ENCODE results near the gene ZNF639.
A peak's percentile ranks its signal among the peaks of the same experiment; 100 is the strongest.
"Not testable (repeated sequence)": the region's sequence is repeated elsewhere in the genome, so short reads cannot be mapped to it uniquely, and the experiment has no call there.

ZNF639 gene

DNA sequence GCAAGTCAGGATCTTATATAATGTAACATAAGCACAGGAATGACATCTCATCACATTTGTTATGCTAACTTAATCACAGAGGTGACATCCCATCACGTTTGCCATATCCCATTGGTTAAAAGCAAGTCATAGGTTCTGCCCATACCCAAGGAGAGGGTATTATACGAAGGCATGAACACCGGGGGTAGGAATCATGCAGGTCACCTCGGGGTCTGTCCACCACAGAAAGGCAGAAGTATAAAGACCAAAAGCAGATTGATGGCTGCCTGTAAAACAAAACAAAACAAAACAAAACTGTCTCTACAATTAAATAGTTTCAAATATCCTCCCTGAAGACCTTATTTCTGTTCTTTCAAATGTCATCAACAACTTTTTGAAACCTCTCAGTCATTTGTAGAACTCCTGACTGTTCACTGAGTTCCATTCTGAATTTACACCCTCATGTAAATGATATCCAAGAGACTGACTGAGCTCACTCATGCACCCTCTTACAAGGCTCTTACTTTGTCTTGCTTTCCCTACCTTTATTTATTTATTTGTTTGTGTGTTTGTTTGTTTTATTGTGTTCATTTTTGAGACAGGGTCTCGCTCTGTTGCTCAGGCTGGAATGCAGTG lies 22.7 kb upstream of the ZNF639 start:
- Mint-ChIP-seq H3K36me3 (no peaks in the 10 kb centered on the region), H3K9me3 (ENCODE audit: low read depth) (no peaks in the 10 kb centered on the region), H3K4me1 (ENCODE audit: low read depth) (no peaks in the 10 kb centered on the region), H3K4me3 (no peak overlapping the region), H3K27ac (no peak overlapping the region), H3K27me3 (peaks cover 4% of the 10 kb centered on the region)

DNA sequence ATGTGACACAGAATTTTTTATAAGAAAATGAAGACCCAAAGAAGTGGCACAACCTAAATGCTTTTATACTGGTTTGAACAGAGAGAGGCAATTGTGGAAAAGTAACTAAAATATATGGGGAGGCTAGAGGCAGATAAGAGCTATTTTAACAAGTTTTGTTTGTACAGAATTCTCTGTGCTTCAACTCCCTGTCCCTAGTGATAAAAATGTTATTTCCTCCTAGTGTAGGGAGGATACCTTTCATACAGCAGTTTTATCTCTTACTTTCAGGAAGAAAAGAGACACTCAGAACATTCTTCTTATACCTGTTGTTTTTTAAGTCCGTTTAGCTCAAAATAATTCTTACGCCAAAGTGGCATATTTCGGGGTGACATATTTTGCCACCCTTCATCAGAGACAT lies 21.2 kb upstream of the ZNF639 start:
- Mint-ChIP-seq H3K4me3 (no peak overlapping the region), H3K9me3 (ENCODE audit: low read depth) (no peaks in the 10 kb centered on the region), H3K27ac (no peak overlapping the region), H3K4me1 (ENCODE audit: low read depth) (no peaks in the 10 kb centered on the region), H3K27me3 (peaks cover 4% of the 10 kb centered on the region), H3K36me3 (no peaks in the 10 kb centered on the region)

DNA sequence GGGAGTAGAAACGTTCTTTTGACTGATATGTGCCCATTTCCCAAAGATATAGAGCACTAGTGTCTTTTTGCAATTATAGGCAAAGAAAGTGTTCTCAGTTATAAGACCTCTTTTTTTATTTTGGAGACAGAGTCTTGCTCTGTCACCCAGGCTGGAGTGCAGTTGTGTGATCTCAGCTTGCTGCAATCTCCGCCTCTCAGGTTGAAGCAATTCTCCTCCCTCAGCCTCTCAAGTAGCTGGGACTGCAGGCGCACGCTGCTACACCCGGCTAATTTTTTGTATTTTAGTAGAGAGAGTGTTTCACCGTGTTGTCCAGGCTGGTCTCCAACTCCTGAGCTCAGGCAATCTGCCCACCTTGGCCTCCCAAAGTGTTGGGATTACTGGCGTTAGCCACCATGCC lies 20.7 kb upstream of the ZNF639 start:
- Mint-ChIP-seq H3K9me3 (ENCODE audit: low read depth) (no peaks in the 10 kb centered on the region), H3K27me3 (no peaks in the 10 kb centered on the region), H3K36me3 (no peaks in the 10 kb centered on the region), H3K4me3 (no peak overlapping the region), H3K4me1 (ENCODE audit: low read depth) (no peaks in the 10 kb centered on the region), H3K27ac (no peak overlapping the region)

DNA sequence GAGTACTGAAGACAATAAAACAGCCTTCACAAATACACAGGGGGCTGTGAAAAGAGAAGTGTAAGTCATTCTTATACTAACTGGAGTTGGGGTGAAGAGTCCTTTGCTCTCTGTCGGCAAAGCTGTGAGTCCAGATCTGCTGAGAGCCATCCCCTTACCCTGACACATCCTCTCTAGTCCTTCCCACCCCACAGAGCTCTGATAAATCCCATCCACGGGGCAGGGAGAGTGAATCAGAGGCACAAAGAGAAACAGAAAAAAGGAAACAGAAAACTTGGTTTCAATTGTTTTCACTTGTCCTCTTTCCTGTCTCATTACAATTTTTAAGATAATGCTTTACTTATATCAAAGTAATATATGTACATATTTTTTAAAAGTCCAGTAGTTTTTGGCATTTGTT lies 18.2 kb upstream of the ZNF639 start:
- Mint-ChIP-seq H3K27me3 (no peaks in the 10 kb centered on the region), H3K4me3 (no peak overlapping the region), H3K27ac (no peak overlapping the region), H3K36me3 (no peaks in the 10 kb centered on the region), H3K4me1 (ENCODE audit: low read depth) (no peaks in the 10 kb centered on the region), H3K9me3 (ENCODE audit: low read depth) (no peaks in the 10 kb centered on the region)

DNA sequence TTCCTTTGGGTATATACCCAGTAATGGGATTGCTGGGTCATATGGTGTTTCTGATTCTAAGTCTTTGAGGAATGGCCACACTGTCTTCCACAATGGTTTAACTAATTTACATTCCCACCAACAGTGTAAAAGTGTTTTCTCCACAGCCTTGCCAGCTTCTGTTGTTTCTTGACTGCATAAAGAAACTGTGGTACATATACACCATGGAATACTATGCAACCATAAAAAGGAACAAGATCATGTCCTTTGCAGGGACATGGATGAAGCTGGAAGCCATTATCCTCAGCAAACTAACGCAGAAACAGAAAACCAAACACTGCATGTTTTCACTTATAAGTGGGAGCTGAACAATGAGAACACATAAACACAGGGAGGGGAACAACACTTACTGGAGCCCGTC lies 15.5 kb upstream of the ZNF639 start:
- not testable (repeated sequence) for H3K36me3 Mint-ChIP-seq; H3K9me3 Mint-ChIP-seq (ENCODE audit: low read depth); H3K4me3 Mint-ChIP-seq

DNA sequence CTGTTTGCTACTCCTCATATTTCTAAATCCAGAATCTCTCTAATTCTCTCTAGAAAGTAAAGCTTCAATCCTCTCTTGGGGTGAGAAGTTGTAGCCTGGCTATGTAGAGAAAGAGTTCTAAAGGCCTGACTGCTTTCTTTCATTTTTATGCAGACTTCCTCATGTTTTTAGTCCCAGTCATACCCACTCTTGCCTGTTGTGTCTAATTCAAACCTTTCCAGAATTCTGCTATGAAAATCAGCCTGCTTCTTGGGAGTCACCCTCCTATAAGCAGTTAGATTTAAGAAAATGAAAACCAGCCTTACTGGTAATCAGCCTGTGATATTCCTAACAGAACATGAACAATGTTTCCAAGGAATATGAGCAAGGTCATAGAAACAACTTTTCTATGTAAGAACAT lies 14.8 kb upstream of the ZNF639 start:
- no peak overlapping the region for H3K27ac Mint-ChIP-seq
- no peaks in the 10 kb centered on the region for H3K4me1 Mint-ChIP-seq (ENCODE audit: low read depth)
- no peak overlapping the region for H3K4me3 Mint-ChIP-seq
- no peaks in the 10 kb centered on the region for H3K36me3 Mint-ChIP-seq
- H3K9me3 Mint-ChIP-seq (ENCODE audit: low read depth): no peaks in the 10 kb centered on the region
- peaks cover 1% of the 10 kb centered on the region for H3K27me3 Mint-ChIP-seq

More for the DNA sequence above, 15.5 kb upstream of the ZNF639 start:
- not testable (repeated sequence) for H3K4me1 Mint-ChIP-seq (ENCODE audit: low read depth); H3K27me3 Mint-ChIP-seq; H3K27ac Mint-ChIP-seq

DNA sequence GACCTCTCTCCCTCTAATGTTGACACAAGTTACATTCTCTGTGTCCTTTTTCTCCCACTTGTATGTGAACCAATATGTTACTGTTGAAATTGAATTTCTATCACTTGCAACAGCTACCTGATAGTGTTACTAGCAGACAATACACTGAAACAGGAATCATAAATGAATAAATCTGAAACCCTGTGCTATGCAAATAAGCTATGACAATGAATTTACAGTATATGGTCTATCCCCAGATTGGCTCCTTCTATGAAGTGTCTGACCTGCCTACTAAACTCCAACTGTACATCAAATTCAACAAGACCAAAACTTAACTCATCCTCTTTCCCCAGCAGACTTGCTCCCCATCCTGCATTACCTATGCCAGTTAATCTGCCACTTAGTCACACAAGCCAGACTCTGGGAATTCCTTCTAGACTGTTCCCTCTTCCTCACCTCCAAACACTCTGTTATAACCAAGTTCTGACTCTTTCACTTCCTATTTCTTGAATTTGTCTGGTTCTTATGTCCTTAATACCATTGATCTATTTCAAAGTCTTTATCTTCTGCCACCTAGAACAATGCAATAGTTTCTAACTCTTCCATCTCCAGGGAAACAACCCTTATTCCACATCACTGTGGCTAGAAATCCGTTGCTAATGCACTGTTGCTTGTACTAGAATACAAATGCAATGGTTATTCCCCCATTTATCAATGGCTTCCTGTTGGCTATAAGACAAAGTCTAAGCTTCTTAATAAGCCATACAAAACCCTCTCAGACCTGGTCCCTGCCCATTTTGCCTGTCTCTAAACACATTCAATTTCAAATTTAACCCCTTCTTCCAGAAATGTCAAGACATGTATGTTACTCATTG lies 13.4 kb upstream of the ZNF639 start:
- Mint-ChIP-seq H3K27me3 (peaks cover 1% of the 10 kb centered on the region), H3K36me3 (no peaks in the 10 kb centered on the region), H3K4me1 (ENCODE audit: low read depth) (no peaks in the 10 kb centered on the region), H3K27ac (no peak overlapping the region), H3K4me3 (no peak overlapping the region), H3K9me3 (ENCODE audit: low read depth) (no peaks in the 10 kb centered on the region)

DNA sequence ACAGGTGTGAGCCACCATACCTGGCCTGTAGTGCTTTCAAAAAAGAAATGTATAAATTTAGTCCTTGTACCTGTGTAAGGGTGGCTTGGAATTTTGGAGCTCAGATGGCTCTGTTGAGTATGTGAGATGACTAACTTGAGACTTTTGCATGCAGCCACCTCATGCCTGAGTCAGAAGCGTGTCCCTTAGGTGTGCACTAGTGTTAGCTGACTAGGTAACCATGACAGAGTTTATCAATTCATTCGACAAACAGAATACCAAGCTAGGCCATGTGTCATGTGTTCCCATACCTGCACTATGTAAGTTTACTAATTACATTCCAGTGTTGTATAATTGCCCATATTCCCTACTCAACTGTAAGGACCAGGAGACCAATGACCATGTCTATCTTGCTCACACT lies 4.0 kb upstream of the ZNF639 start:
- no peaks in the 10 kb centered on the region for H3K9me3 Mint-ChIP-seq (ENCODE audit: low read depth)
- H3K27me3 Mint-ChIP-seq: no peaks in the 10 kb centered on the region
- no peak overlapping the region for H3K27ac Mint-ChIP-seq
- peaks cover 22% of the 10 kb centered on the region for H3K4me1 Mint-ChIP-seq (ENCODE audit: low read depth)
- no peak overlapping the region for H3K4me3 Mint-ChIP-seq
- H3K36me3 Mint-ChIP-seq: no peaks in the 10 kb centered on the region

DNA sequence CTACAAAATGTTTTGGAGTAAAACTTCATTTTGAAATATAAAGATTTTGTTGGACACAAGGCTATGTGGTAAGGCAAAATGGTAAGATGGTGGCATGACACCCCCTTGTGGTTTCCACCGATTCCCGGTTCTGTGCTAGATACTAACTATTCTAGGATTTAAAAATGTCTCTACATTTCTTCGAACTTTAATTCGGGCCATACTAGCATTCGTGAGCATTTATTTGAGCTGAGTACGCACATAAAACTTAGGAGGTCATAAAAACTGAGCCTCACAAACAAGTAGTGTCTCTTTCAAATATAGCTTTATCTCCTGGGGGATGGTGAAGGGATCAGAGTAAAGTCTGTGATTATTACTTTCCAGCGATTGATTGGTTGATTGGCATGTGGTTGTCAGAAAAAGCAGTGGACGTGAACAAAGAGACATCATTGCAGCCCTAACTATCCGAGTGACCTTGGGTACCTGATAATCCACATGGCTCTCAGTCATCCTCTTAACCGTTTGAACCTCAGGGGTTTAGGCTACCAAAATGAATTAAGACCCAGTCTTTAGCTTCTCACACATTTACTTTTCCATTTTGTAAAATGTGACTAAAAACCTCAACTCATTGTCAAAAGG lies 1.1 kb upstream of the ZNF639 start:
- H3K27ac Mint-ChIP-seq: peak overlapping the region; percentile 89
- H3K9me3 Mint-ChIP-seq (ENCODE audit: low read depth): no peaks in the 10 kb centered on the region
- peak overlapping the region; percentile 77 for H3K4me3 Mint-ChIP-seq
- H3K36me3 Mint-ChIP-seq: peaks cover 2% of the 10 kb centered on the region
- no peaks in the 10 kb centered on the region for H3K27me3 Mint-ChIP-seq
- peaks cover 29% of the 10 kb centered on the region for H3K4me1 Mint-ChIP-seq (ENCODE audit: low read depth)

DNA sequence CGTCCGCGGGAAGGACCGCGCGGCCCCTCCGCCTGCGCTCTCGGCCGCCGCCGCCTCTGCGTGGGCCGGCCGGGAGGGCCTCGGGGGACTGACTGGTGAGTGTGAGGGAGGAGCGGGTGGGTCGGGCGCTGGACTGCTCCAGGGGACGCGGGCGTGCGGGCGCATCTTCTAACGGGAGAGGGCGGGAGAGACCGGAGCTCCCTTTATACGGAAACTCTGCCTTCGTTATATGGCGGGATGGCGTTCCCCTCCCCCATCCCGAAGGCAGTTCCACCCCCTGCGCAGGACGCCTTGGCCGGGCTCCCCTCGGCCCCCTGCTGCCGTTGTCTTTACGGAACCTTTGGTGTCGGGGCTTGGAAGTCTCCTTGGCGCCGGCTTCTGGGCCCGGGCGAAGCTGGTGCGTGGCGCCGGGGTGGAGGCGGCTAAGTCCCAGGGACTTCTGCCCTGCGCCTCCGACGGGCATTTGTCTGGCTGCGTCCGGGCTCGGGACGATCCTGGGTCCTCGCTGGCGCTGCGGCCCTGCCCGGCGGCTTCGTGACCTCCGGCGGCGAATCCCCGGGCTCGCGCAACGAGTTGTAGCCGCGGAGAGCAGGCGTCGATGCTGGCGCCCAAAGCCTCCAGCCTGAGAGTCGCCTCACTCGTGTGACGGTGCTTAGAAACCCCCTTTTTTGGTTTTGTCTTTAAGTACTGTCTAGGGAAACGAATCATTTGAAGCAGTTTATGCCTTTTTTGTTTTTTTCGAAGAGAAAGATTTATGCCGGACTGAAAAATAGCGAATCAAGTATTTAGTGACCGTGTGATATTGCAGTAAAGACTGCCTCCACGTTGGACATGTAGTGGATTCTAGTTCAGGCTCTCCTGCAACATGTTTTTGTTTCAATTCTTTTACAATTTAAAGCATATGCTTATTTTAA lies 623 bp downstream of the ZNF639 start:
- H3K4me1 Mint-ChIP-seq (ENCODE audit: low read depth): peaks cover 34% of the 10 kb centered on the region
- H3K4me3 Mint-ChIP-seq: peak overlapping the region; percentile 94
- peaks cover 2% of the 10 kb centered on the region for H3K36me3 Mint-ChIP-seq
- H3K9me3 Mint-ChIP-seq (ENCODE audit: low read depth): no peaks in the 10 kb centered on the region
- H3K27ac Mint-ChIP-seq: peak overlapping the region; percentile 89
- no peaks in the 10 kb centered on the region for H3K27me3 Mint-ChIP-seq

DNA sequence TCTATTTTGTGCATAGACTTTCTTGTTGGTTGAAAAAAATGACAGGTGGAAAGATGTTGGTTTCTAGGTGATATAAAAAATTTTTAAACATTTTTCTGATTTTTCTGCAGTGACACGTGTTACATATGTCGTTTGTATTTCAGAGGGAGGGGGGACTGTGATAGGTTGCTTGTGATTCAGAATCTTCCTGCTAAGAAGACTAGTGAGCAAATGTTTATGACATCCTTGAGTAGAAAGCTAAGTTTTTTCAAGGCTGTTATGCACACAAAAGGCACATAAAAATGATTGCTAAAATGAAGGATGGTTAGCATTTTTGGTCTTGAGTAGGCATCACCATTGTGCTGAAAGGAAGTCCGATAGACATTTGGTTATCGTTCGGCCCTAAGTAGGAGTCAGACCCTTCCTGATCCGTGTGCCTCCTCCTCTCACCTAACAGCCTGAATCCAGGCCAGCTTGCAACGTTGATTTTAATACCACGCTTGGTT lies 1.5 kb downstream of the ZNF639 start:
- Mint-ChIP-seq H3K9me3 (ENCODE audit: low read depth) (no peaks in the 10 kb centered on the region), H3K36me3 (peaks cover 2% of the 10 kb centered on the region), H3K27me3 (no peaks in the 10 kb centered on the region), H3K4me3 (peak overlapping the region; percentile 94), H3K27ac (peak overlapping the region; percentile 89), H3K4me1 (ENCODE audit: low read depth) (peaks cover 34% of the 10 kb centered on the region)

DNA sequence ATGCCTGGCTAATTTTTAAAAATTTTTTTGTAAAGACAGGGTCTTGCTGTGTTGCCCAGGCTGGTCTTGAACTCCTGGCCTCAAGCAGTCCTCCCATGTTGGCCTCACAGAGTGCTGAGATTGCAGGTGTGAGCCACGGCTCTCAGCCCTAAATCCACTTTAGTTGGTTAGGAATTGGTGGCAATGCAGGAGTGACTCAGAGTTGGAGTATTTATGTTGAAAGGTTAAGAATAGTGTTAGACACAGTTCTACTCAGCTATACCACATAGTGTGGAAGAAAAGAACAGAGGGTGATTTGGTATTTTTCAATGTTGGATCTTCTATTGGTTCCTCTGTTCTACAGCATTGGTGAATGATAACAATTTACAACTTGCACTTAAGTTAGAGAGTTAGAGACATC lies 7.6 kb downstream of the ZNF639 start:
- Mint-ChIP-seq H3K27me3 (no peaks in the 10 kb centered on the region), H3K4me3 (no peak overlapping the region), H3K9me3 (ENCODE audit: low read depth) (no peaks in the 10 kb centered on the region), H3K4me1 (ENCODE audit: low read depth) (peaks cover 15% of the 10 kb centered on the region), H3K27ac (peak overlapping the region; percentile 22), H3K36me3 (peaks cover 2% of the 10 kb centered on the region)

DNA sequence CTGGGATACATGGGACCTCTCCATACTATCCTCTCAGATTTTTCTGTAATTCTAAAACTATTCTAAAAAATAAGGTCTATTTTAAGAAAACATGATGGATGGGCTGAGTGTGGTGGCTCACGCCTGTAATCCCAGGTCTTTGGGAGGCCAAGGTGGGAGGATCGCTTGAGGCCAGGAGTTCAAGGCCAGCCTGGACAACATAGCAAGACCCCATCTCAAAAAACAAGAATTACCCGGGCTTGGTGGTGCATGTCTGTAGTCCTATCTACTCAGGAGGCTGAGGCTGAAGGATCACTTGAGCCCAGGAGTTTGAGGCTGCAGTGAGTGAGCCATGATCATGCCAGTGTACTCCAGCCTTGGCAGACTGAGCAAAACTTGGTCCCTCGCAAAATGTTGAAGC lies 9.4 kb downstream of the ZNF639 start:
- H3K4me3 Mint-ChIP-seq: no peak overlapping the region
- H3K9me3 Mint-ChIP-seq (ENCODE audit: low read depth): no peaks in the 10 kb centered on the region
- H3K27me3 Mint-ChIP-seq: no peaks in the 10 kb centered on the region
- H3K36me3 Mint-ChIP-seq: peaks cover 2% of the 10 kb centered on the region
- H3K4me1 Mint-ChIP-seq (ENCODE audit: low read depth): peaks cover 10% of the 10 kb centered on the region
- no peak overlapping the region for H3K27ac Mint-ChIP-seq

DNA sequence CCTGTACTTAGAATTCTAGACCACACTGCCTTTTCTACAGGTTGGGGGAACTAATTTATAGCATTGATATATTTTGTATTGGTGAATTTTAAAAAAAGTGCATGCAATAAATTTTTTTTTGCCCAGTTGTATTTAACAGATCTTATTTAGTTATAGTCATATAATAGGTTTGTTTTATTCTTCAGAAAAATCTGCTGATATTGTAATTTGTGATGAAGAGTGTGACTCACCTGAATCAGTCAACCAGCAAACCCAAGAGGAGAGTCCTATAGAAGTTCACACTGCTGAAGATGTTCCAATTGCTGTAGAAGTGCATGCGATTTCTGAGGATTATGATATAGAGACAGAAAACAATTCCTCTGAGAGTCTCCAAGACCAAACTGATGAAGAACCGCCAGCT lies 10.3 kb downstream of the ZNF639 start:
- Mint-ChIP-seq H3K36me3 (peaks cover 2% of the 10 kb centered on the region), H3K9me3 (ENCODE audit: low read depth) (no peaks in the 10 kb centered on the region), H3K27ac (peak overlapping the region; percentile 10), H3K4me3 (no peak overlapping the region), H3K27me3 (no peaks in the 10 kb centered on the region), H3K4me1 (ENCODE audit: low read depth) (peaks cover 7% of the 10 kb centered on the region)

Measured in activated naive CD8-positive, alpha-beta T cell (primary cell).